ENCODE measurements around the gene PMVK. TPM values are rescaled to one million over a fixed set of nuclear protein-coding genes. Genes with fewer than 3 reads are reported as not detected.

The PMVK gene
- total RNA-seq, 1 donor from 2014 or later = 12.5 TPM

- peak overlapping the region; percentile 21 for H3K27ac ChIP-seq (ENCODE audit: low read depth, low read length)
Observed at GRCh38 chr1:154952664-154953063, 16.1 kb upstream of the PMVK start.

GRCh38 chr1:154951901-154952657, 15.6 kb upstream of the PMVK start:
- H3K27me3 ChIP-seq (ENCODE audit: control insufficient read depth in 3 of 3, insufficient read depth in 3 of 3, low read length in 3 of 3) = no peaks in the 10 kb centered on the region
- H3K9ac ChIP-seq (ENCODE audit: low read depth in 1 of 3, low read length in 3 of 3) = peak overlapping the region in 2 of 3 donors; percentile 4 to 61
- peak overlapping the region; percentile 5 for H3K27ac ChIP-seq (ENCODE audit: low read depth, low read length)
- peaks cover 28 to 41% (median 33%) of the 10 kb centered on the region in 3 donors for H3K36me3 ChIP-seq (ENCODE audit: control insufficient read depth in 3 of 3, insufficient read depth in 3 of 3, low read length in 3 of 3)
- H3K4me1 ChIP-seq (ENCODE audit: control insufficient read depth in 3 of 3, insufficient read depth in 3 of 3, low read length in 3 of 3) = peaks cover 50 to 68% (median 54%) of the 10 kb centered on the region in 3 donors
- H3K4me3 ChIP-seq (ENCODE audit: low read length in 3 of 3) = peak overlapping the region in 2 of 3 donors; percentile 79 to 95
- no peaks in the 10 kb centered on the region for H3K9me3 ChIP-seq (ENCODE audit: control insufficient read depth in 3 of 3, low read length in 3 of 3)

More at GRCh38 chr1:154952664-154953063, 16.1 kb upstream of the PMVK start:
- peak overlapping the region; percentile 4 to 61 (median 33) for H3K9ac ChIP-seq (ENCODE audit: low read depth in 1 of 3, low read length in 3 of 3)
- H3K9me3 ChIP-seq (ENCODE audit: control insufficient read depth in 3 of 3, low read length in 3 of 3) = no peaks in the 10 kb centered on the region
- H3K4me3 ChIP-seq (ENCODE audit: low read length in 3 of 3) = peak overlapping the region; percentile 60 to 95 (median 79)
- H3K4me1 ChIP-seq (ENCODE audit: control insufficient read depth in 3 of 3, insufficient read depth in 3 of 3, low read length in 3 of 3) = peaks cover 56 to 70% (median 60%) of the 10 kb centered on the region in 3 donors
- H3K27me3 ChIP-seq (ENCODE audit: control insufficient read depth in 3 of 3, insufficient read depth in 3 of 3, low read length in 3 of 3) = no peaks in the 10 kb centered on the region
- H3K36me3 ChIP-seq (ENCODE audit: control insufficient read depth in 3 of 3, insufficient read depth in 3 of 3, low read length in 3 of 3) = peaks cover 23 to 36% (median 28%) of the 10 kb centered on the region in 3 donors

GRCh38 chr1:154948079-154948478, 11.6 kb upstream of the PMVK start:
- no peaks in the 10 kb centered on the region for H3K27me3 ChIP-seq (ENCODE audit: control insufficient read depth in 3 of 3, insufficient read depth in 3 of 3, low read length in 3 of 3)
- H3K27ac ChIP-seq (ENCODE audit: low read depth, low read length) = no peak overlapping the region
- no peak overlapping the region for H3K4me3 ChIP-seq (ENCODE audit: low read length in 3 of 3)
- no peaks in the 10 kb centered on the region for H3K9me3 ChIP-seq (ENCODE audit: control insufficient read depth in 3 of 3, low read length in 3 of 3)
- H3K36me3 ChIP-seq (ENCODE audit: control insufficient read depth in 3 of 3, insufficient read depth in 3 of 3, low read length in 3 of 3) = peaks cover 47 to 62% (median 56%) of the 10 kb centered on the region in 3 donors
- H3K4me1 ChIP-seq (ENCODE audit: control insufficient read depth in 3 of 3, insufficient read depth in 3 of 3, low read length in 3 of 3) = peaks cover 31 to 59% (median 32%) of the 10 kb centered on the region in 3 donors
- no peak overlapping the region for H3K9ac ChIP-seq (ENCODE audit: low read depth in 1 of 3, low read length in 3 of 3)

GRCh38 chr1:154945962-154946850, 9.7 kb upstream of the PMVK start:
- H3K36me3 ChIP-seq (ENCODE audit: control insufficient read depth in 3 of 3, insufficient read depth in 3 of 3, low read length in 3 of 3) = peaks cover 45 to 51% (median 50%) of the 10 kb centered on the region in 3 donors
- H3K9me3 ChIP-seq (ENCODE audit: control insufficient read depth in 3 of 3, low read length in 3 of 3) = no peaks in the 10 kb centered on the region
- H3K4me3 ChIP-seq (ENCODE audit: low read length in 3 of 3) = no peak overlapping the region
- H3K9ac ChIP-seq (ENCODE audit: low read depth in 1 of 3, low read length in 3 of 3) = peak overlapping the region in 1 of 3 donors; percentile 25
- no peaks in the 10 kb centered on the region for H3K27me3 ChIP-seq (ENCODE audit: control insufficient read depth in 3 of 3, insufficient read depth in 3 of 3, low read length in 3 of 3)
- H3K4me1 ChIP-seq (ENCODE audit: control insufficient read depth in 3 of 3, insufficient read depth in 3 of 3, low read length in 3 of 3) = peaks cover 20 to 55% (median 28%) of the 10 kb centered on the region in 3 donors
- no peak overlapping the region for H3K27ac ChIP-seq (ENCODE audit: low read depth, low read length)

- Histone ChIP-seq H3K4me3 (ENCODE audit: low read length in 3 of 3) (no peak overlapping the region), H3K36me3 (ENCODE audit: control insufficient read depth in 3 of 3, insufficient read depth in 3 of 3, low read length in 3 of 3) (peaks cover 37 to 42% (median 42%) of the 10 kb centered on the region in 3 donors), H3K27me3 (ENCODE audit: control insufficient read depth in 3 of 3, insufficient read depth in 3 of 3, low read length in 3 of 3) (no peaks in the 10 kb centered on the region), H3K4me1 (ENCODE audit: control insufficient read depth in 3 of 3, insufficient read depth in 3 of 3, low read length in 3 of 3) (peaks cover 18 to 56% (median 25%) of the 10 kb centered on the region in 3 donors), H3K9me3 (ENCODE audit: control insufficient read depth in 3 of 3, low read length in 3 of 3) (no peaks in the 10 kb centered on the region), H3K9ac (ENCODE audit: low read depth in 1 of 3, low read length in 3 of 3) (peak overlapping the region in 1 of 3 donors; percentile 33), H3K27ac (ENCODE audit: low read depth, low read length) (peak overlapping the region; percentile 12)
Observed at GRCh38 chr1:154945160-154945961, 8.8 kb upstream of the PMVK start.

GRCh38 chr1:154944401-154945159, 8.1 kb upstream of the PMVK start:
- no peak overlapping the region for H3K4me3 ChIP-seq (ENCODE audit: low read length in 3 of 3)
- H3K9me3 ChIP-seq (ENCODE audit: control insufficient read depth in 3 of 3, low read length in 3 of 3) = no peaks in the 10 kb centered on the region
- H3K36me3 ChIP-seq (ENCODE audit: control insufficient read depth in 3 of 3, insufficient read depth in 3 of 3, low read length in 3 of 3) = peaks cover 36 to 41% (median 39%) of the 10 kb centered on the region in 3 donors
- H3K27ac ChIP-seq (ENCODE audit: low read depth, low read length) = peak overlapping the region; percentile 19
- no peaks in the 10 kb centered on the region for H3K27me3 ChIP-seq (ENCODE audit: control insufficient read depth in 3 of 3, insufficient read depth in 3 of 3, low read length in 3 of 3)
- H3K4me1 ChIP-seq (ENCODE audit: control insufficient read depth in 3 of 3, insufficient read depth in 3 of 3, low read length in 3 of 3) = peaks cover 21 to 62% (median 25%) of the 10 kb centered on the region in 3 donors
- H3K9ac ChIP-seq (ENCODE audit: low read depth in 1 of 3, low read length in 3 of 3) = peak overlapping the region in 2 of 3 donors; percentile 45 to 70

GRCh38 chr1:154943649-154944400, 7.3 kb upstream of the PMVK start:
- no peaks in the 10 kb centered on the region for H3K9me3 ChIP-seq (ENCODE audit: control insufficient read depth in 3 of 3, low read length in 3 of 3)
- peaks cover 21 to 62% (median 25%) of the 10 kb centered on the region in 3 donors for H3K4me1 ChIP-seq (ENCODE audit: control insufficient read depth in 3 of 3, insufficient read depth in 3 of 3, low read length in 3 of 3)
- H3K27me3 ChIP-seq (ENCODE audit: control insufficient read depth in 3 of 3, insufficient read depth in 3 of 3, low read length in 3 of 3) = no peaks in the 10 kb centered on the region
- H3K27ac ChIP-seq (ENCODE audit: low read depth, low read length) = peak overlapping the region; percentile 19
- no peak overlapping the region for H3K4me3 ChIP-seq (ENCODE audit: low read length in 3 of 3)
- H3K9ac ChIP-seq (ENCODE audit: low read depth in 1 of 3, low read length in 3 of 3) = peak overlapping the region in 2 of 3 donors; percentile 45 to 70
- peaks cover 36 to 40% (median 38%) of the 10 kb centered on the region in 3 donors for H3K36me3 ChIP-seq (ENCODE audit: control insufficient read depth in 3 of 3, insufficient read depth in 3 of 3, low read length in 3 of 3)

GRCh38 chr1:154941333-154942013, 5.0 kb upstream of the PMVK start:
- Histone ChIP-seq H3K4me3 (ENCODE audit: low read length in 3 of 3) (no peak overlapping the region), H3K27ac (ENCODE audit: low read depth, low read length) (no peak overlapping the region), H3K9me3 (ENCODE audit: control insufficient read depth in 3 of 3, low read length in 3 of 3) (no peaks in the 10 kb centered on the region), H3K4me1 (ENCODE audit: control insufficient read depth in 3 of 3, insufficient read depth in 3 of 3, low read length in 3 of 3) (peaks cover 27 to 69% (median 33%) of the 10 kb centered on the region in 3 donors), H3K27me3 (ENCODE audit: control insufficient read depth in 3 of 3, insufficient read depth in 3 of 3, low read length in 3 of 3) (no peaks in the 10 kb centered on the region), H3K9ac (ENCODE audit: low read depth in 1 of 3, low read length in 3 of 3) (peak overlapping the region in 2 of 3 donors; percentile 45 to 53), H3K36me3 (ENCODE audit: control insufficient read depth in 3 of 3, insufficient read depth in 3 of 3, low read length in 3 of 3) (peaks cover 17 to 21% (median 18%) of the 10 kb centered on the region in 3 donors)
